Nucleus accumbens (tissue), 56 donors: Measurements from ENCODE around the gene CBLIF.
A peak's percentile ranks its signal among the peaks of the same experiment; 100 is the strongest.
"Not testable (repeated sequence)": the region's sequence is repeated elsewhere in the genome, so short reads cannot be mapped to it uniquely, and the experiment has no call there.

Experiments used
- DNase-seq, 56 donors: peaks; one replicate each; lab custom pipeline; 2025; lab: John Stamatoyannopoulos, UW

The CBLIF gene

DNA sequence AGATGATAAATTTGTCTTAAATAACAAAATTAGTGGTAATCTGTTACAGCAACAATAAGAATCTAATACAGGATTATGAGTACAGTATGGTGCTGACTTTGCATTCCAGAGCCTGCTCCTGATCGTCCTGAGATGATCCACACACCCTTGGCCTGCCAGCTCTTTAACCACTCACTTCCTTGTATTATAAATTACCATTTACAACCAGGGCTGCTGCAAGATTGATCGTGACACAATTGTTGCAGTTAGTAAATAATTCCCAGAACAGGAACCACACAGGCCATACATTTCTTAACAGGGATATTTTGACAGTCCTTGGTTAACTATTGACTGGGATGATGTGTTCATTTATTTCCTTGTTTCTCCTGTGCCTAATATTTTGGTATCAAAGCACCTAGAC lies 3.8 kb upstream of the CBLIF start:
- DNase-seq: no peak

DNA sequence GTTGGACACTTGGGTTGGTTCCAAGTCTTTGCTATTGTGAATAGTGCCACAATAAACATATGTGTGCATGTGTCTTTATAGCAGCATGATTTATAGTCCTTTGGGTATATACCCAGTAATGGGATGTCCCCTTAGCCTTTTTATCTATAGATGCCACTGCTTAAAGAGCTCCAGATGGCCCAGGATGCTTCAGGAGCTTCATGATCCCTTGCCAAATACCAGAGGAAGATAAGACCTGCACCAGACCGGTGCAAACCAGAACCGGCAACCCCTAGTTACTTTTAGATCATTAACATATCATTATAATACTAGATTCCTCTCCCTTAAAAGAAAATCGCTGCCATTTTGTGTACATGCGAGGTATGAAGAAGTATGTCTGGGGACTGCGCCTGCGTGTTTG lies 3.1 kb upstream of the CBLIF start:
- DNase-seq: not testable (repeated sequence)

DNA sequence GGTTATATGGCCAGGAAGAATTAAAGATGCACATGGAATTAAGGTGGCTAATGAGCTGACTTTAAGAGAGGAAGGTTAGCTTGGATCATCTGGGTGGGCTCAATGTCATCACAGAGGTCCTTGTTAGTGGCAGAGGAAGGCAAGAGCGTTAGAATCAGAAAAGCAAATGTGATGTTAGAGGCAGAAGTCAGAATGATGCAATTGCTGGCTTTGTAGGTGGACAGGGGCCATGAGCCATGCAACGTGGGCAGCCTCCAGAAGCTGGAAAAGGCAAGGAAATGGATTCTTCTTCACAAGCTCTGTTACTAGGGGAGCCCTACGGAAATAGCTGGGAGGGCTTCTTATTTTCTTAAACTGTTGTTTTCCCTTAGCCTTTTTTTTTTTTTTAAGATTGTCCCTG lies 2.3 kb upstream of the CBLIF start:
- DNase-seq: no peak

DNA sequence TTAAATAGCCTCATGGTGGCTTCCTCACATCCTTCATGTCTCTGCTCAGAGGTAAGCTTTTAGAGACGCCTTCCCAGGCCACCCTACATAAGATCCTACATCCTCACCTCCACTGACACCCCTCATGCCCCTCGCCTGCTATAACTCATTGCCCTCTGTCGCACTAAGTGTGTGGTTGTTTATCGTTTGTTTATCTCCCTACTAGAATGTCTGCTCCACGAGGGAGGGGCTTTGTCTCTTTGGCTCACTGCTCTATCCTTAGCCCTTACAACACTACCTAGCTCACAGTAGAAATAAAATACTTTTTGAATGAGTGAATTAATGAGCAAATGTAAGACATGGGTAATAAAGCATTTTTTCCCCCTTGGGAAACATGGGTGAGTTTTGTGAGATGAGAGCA lies 1.3 kb upstream of the CBLIF start:
- DNase-seq: no peak

DNA sequence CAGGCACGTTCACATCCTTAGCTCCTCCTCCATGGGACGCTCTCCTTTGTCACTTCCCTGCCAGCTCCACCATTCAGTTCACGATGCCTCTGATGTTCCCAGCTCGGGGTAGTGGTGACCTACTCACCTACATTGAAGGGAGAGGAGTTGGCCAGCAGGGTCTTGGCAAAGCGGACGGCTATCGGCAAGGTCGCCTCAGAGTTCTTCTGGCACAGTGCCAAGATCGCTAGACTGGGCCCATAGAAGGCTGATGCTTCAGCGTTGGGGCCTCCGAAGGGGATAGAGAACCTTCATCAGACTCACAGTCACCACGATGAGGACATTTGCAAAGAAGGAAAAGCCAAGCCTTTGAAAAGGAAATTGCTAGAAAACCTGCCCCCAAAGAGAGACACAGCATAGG lies 3.0 kb downstream of the CBLIF start:
- DNase-seq: no peak

DNA sequence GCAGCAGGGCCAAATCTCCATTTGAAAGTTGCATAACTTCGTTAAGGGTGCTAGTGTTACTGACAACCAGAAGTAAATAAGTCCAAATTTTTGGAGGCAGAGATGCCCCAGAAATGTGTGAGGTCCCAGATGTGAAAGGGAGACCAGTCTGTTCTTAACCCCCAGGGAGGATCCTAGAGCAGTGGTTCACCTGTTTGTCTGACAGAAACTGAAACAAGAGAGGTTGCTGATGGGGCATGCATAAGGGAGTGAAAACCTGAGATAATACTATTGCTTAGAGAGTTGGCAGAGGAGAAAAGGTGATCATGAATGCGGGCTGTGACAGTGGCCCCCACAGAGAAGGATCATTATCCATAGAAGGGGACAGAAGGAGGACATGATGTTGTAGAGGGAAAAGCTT lies 3.8 kb downstream of the CBLIF start:
- no peak for DNase-seq

DNA sequence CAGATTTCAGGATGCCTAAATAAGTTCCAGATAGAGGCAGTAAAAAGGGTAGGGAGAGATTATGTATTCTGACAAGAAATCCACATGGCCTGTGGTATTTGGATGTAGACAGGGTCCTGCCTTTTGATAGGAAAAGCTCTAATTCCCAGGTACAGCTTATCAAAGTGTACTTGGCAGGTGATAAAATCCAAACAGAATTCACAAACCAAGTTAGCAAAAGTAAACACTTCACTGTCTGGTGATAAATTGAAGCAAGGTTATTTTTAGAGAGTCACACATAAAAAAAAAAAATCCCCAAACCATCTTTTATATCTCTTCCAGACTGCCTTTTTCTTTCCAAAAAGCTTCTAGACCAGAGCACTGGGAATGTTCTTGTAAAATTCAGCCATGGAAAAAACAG lies 5.7 kb downstream of the CBLIF start:
- no peak for DNase-seq

DNA sequence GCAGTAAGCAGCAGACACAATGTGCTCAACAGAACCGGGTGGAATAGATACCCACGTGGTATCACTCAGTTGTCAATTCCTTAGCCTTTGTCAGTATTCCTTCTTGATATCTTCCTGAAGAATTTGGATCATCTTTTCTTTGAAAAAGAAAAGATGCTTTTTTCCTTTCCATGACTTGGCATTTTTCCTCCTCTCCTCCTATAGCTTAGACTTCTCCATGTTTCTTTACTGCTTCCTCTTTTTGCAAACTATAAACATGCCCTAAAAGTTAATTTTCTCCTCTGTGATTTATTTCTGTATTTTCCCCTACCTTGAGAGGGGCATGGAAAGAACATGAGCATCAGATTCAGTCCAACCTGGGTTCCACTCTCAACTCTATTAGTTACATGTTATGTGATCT lies 11.7 kb downstream of the CBLIF start:
- no peak for DNase-seq

DNA sequence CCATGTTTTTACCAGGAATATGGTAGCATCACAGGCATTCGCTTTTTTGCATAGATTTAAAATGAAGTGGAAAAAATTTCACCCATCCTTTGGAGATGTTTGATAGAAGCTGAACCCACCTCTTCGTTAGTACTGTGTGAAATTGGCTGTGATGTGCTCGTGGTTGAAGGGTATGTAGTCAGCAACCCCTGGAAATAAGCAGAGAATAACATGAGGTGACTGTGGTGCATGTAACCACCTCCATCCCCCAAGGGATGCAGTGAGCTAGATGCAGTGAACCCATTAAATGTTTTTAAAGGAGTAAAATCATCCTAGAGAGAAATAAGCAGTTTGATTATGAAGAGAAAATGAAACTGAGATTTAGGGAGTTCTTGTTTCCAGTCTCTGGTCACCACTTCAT lies 15.9 kb downstream of the CBLIF start:
- no peak for DNase-seq

DNA sequence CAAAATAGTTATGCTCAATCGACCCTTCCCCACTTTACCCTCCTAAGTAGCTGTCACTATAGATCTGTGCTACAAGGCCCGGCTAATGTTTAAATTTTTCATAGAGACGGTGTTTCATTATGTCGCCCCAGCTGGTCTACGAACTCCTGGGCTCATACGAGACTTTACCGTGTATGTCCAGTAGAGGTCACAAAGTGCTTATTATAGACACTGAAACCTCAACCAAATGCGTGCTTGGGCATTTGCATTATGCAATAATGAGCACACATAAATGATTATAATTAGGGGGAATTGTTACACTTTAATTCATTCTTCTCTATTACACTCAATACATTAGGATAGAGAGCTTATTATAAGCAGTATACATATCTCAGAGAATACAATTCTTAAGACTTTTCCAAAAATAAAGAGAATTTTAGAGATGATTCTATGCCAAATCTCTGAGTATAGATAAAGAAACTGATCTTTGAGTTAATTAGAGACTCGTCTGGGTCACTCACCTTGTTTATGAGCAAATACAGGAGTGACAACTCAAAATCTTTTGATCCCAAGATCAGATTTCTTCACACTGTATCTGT lies 22.2 kb downstream of the CBLIF start:
- peak in 4 of 56 donors; percentile 1 to 37 (median 4) for DNase-seq

DNA sequence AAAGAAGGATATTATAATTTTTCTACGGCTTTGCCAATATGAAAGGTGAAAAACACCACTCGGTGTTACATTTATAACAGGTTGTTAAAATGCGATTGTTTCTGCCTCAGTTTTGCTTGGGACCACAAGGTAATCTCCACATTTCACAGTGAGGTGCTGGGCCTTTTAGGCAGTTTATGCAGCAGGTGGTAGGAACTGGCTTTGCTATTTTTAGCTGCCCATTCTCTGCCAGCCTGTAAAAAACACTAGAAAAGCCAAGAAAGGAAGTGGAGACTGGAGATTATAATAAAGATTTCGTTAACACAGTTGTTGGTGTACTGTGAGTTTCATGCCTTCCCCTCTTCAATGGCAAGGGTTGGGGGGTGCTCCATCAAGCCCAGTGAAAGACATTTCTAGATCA lies 26.7 kb downstream of the CBLIF start:
- DNase-seq: no peak

DNA sequence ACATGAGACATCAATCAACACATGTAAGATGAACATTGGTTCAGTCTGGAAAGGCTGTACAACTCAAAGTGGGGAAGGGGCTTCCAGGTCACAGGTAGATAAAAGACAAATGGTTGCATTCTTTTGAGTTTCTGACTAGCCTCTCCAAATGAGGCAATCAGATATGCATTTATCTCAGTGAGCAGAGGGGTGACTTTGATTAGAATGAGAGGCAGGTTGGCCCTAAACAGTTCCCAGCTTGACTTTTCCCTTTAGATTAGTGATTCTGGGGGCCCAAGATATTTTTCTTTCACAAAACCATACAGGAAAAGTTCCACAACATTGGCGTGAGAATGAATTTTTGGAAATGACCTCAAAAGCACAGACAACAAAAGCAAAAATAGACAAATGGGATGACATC lies 28.9 kb downstream of the CBLIF start:
- not testable (repeated sequence) for DNase-seq

DNA sequence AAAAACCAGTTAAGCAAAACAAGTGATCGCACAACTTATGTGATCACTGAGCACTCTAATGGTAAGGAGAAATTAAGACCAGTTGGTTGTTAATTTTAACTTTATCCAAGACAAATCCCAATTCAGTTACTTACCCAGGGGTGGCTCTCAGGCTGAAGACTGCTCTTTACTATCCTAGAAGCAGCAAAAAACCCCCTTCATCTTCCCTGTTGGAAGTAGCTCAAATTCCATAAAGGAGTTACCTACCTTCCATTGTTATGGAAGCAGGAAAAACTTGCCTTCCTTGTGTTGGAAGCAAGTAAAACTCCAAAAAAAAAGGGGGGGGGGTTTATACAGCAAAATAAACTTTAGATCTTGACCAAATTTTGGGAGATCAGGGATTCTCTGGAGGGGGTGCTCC lies 29.5 kb downstream of the CBLIF start:
- no peak for DNase-seq

DNA sequence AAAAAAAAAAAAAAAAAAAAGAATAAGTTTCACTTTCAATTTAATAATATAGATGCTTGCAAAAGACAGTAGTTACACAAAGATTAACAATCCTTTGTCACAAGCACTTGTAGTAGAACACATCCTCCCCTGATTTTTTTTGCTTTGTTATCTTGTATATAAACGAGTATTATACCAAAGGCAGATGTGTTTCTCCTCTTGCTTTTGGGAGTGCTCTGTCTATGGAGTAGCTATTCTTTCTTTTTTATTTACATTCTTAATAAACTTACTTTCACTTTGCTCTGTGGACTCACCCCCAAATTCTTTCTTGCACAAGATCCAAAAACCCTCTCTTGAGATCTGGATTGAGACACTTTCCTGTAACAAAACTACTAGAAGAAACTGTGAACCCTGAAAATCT lies 31.3 kb downstream of the CBLIF start:
- DNase-seq: no peak

DNA sequence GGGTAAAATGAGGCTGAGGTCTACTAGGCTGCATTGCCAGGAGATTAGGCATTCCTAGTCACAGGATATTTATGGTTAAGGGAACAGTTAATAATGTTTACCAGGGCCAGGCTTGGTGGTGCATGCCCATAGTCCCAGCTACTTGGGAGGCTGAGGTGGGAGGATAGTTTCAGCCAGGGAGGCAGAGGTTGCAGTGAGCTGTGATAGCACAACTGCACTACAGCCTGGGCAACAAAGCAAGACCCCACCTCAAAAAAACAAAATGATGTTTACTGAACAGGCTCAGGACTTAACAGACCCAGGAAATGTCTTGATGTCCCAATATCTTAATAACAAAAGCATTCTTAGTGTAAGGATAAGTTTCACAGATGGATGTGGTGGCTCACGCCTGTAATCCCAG lies 31.9 kb downstream of the CBLIF start:
- DNase-seq: no peak

DNA sequence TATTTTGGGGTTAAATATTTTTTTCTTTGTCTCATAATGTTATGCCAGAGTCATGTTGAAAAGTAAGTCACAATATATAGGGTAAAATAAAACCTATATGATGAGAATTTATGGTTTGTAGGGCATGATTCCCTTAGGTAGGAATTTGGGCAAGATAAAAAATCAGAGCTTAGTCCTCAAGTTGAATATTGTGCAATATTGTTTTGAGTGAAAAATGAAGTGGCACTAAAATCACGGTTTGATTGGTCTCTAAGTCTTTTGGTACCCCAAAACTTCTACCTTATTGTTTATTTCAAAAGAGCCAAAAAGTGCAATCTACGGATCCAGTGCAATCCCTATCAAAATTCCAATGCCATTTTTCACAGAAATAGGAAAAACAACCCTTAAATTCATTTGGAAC lies 33.1 kb downstream of the CBLIF start:
- DNase-seq: no peak

DNA sequence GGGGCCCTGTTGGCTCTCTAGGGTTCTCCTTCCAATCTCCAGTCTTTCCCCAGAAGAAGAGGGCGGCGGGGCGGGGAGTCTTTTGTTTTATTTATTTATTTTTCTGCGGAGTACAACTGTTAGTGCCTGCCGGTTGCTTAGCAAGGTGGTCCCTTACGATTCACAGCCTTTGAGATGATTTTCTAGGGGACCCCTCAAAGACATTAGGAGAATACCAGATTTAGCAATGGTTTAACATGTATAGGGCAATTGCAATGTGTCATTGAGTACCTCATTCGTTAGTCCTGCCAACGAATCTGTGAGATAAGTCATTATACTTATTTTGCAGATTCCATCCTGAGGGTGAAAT lies 34.4 kb downstream of the CBLIF start:
- no peak for DNase-seq

DNA sequence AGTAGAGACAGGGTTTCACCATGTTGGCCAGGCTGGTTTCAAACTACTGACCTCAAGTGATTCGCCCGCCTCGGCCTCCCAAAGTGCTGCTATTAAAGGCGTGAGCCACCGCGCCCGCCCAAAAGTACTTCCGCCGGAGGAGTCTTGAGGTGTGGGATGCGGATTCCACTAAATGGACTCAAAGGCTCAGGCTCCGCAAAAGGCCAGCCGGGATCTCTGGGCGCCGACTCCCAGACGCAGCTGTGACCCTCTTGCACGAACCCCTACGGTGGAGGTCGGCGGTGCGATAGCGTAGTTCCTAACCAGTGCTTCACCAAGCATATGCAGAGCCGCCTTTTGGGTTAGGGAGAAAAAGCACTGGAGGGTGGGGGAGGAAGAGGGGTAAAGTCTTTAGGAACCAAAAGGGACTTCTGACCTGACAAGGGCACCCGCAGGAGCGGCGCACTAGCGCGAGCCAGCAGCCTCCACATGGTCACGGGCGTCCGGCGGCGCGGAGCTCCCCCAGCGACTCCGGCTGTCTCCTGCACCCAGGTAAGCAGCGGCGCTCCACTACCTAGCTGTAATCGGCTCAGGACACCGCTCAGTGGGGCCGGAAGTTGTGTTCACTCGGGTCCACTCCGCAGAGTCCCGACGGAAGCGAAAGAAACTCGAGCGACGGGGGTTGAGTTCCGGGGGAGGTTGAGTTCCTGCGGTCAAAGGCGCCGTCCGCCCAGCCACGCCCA lies 34.9 kb downstream of the CBLIF start, which contains the start of gene MRPL16:
Gene MRPL16, minus strand, starts transcription at position 590 of the 722 bp plus-strand sequence. Its CDS starts 120 bp downstream, at position 470.
- peak in 55 of 56 donors; percentile 19 to 89 (median 74) for DNase-seq

DNA sequence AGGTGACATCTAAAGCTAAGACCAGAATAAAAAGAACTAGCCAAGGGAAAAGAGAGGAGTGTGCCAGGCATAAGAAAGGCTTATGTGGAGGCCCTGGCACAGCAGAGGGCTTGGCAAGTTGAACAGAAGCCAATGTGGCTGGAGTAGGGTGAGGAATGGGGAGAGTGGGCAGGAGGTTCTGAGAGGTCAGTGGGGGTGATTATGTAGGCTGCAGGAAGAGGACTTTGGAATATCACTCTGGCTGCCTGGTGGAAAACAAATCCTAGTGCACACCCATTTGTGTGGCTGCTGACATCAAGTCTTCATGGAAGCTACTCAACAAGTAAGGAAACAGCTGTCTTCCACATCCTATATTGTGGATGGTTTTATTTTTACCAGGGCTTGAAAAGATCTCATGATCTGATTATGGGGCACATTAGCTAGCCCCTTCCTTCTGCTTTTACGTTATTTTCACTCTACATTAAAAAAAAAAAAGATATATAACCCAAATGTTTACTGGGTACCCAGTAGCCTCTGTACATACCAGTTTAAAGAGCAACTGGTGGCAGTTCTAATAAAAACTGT lies 38.2 kb downstream of the CBLIF start:
- DNase-seq: no peak

DNA sequence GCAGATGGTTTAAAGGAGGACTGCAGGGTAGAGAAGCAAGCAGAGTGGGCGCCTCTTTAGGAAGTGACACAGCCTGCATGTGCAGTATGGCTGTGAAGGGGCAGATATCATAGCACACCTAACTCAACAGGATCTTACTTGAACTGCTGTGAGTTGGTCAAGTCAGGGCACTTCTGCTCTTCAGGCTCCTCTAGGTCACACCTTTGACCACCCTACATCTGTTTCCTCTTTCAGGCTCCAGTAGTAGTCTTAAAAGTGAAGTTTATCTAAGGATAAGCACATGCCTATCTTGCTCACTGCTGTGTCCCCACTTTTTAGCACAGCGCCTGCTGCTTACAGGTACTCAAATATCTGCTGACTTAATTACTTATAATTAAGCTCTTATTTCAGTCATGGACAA lies 41.2 kb downstream of the CBLIF start:
- DNase-seq: no peak

DNA sequence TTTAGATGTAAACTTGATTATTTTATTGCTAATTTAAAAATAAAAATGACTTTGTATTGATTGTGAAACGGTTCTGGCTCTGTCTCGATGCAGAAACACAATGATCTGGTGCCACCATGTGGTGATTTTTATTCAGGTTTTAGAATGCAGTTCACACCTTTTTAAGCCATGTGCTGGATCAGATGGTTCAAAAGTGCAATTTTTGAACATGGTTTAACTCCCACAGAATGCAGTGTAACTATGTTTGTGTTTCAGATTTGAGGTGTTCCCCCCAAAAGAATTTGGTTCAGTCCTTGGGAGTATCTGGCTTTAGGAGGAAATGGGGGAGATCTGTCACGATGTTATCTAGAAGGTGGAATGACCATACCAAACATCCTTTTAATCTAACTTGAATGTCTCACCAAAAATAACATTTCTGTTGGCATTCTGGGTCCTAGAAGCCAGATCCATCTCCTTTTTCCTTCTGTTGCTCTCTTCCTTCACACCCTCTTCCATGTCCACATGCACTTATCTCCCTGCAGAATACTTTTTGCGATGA lies 42.6 kb downstream of the CBLIF start:
- peak in 21 of 56 donors; percentile 13 to 67 (median 32) for DNase-seq
